HG02840 (cell line): ENCODE data around the gene AKR1B1.
A peak's percentile ranks its signal among the peaks of the same experiment; 100 is the strongest.

Experiments
- ATAC-seq: cut with Tn5 transposase; IDR thresholded peaks from one replicate; pipeline ENCODE4 v1.9.1; 2021; ENCODE audit warnings: mild to moderate bottlenecking, moderate library complexity, moderate number of reproducible peaks; ENCODE audit not compliant: unreplicated experiment, low FRiP score

Gene AKR1B1

DNA sequence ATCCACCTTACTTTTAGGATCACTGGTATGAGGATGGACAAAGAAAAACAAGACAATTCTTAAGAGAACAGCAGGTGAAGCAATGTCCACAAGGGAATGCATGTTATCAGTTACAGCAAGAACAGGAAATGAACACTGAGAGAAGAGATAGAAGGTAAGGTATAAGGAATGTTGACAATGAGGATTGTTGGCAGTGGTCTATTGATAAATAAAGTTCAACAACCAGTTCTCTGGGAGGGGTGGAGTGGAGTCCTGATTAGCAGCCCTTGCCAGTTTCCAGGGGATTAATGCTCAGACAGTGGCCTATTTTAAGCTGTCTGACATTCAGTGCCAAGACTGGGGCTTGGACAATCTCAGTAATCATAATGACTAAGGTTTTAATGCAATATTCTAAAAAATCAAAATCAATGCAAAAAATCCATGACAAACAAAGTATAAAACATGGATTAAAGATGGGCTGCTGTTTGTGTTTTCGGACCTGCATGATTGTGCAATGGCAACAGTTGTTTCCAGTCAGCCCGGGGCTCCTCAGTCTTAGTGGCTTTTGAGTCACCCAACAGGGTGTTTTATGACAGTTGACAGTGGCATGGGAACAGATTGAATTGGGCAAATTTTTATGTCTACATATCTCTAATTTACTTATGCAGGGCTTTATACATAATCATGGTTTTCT is 13.8 kb upstream of the AKR1B1 start:
- no peak for ATAC-seq

DNA sequence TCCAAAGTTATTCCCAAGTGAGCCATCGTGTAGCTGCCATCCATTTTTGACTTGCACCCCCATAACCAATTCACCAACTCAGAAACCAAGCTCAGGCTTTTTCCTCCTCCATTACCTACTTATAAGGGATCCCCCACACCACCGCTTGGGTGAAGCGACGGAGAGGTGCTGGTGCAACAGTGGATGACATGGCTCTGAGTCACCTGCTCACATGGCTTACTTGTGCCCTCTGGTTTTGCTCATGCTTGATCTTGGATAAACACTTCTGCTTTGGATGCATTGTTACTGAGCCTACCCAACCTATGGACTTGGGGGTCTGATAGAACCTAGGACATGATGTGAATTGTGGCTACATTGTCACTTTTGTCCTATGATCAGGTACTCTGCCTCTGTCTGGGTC is 12.0 kb upstream of the AKR1B1 start:
- ATAC-seq = no peak

DNA sequence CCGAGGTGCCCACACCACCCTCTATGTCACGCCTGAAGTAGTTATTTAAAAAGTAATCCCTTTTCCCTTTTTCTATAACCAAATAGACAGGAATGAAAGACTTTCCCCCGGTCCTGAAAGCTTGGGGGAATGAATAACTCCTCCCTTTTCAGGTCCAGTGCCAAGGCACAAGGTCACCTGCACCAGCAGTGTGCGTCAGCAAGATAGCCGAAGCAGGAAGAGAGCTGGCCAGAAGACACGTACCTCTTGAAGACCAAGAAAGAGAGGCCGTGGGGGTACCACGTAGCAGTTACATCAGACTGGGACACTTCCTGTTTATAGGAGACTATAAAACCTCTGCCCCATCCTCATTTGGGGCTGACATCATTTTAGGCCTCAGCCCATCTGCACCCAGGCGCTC is 10.7 kb upstream of the AKR1B1 start:
- ATAC-seq = no peak

DNA sequence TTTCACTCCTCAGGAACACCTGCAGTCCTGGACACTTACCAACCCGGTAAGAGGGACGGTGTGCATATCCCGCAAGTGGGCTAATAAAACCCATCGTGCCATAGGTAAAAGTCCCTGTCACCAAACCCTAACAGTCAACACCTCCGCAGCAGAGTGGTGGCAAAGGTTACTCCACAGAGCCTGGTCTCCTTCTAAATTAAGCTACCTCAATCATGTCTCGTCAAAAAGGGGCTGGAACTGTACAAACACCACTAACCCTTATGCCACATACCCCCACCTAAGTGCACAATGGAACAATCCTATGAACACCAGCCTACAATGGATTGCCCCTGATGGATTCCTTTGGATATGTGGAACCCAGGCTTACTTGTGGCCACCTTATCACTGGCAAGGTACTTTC is 9.6 kb upstream of the AKR1B1 start:
- ATAC-seq = no peak

DNA sequence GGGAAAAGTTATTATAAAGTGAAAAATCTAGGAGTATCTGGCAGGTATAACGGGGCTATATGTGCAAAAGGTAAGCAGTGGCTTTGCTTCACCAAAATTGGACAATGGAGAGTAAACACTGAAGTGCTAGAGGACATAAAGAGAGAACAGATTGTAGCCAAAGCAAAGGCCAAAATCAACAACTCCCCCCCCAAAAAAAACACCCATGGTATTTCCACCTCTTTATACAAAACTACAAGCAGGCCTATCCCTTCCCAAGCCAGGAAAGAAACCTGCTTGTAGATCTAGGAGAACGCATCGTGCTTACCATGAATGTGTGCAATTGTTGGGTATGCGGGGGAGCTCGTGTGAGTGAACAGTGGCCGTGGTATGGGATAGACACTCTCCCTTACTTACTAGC is 9.2 kb upstream of the AKR1B1 start:
- no peak for ATAC-seq

DNA sequence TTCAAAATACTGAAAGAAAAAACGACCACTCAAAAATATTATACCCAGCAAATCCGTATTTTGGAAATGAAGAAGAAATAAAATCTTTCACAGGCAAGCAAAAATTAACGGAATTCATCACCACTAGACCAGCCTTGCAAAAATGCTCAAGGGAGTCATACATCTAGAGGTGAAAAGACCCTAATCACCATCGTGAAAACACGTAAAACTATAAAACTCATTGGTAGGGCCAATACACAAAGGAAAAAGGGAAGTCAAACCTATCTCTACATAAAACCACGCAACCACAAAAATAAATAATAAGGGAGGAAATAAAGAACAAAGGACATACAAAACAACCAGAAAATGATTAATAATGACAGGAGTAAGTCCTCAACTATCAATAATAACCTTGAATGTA is 6.6 kb upstream of the AKR1B1 start:
- no peak for ATAC-seq

DNA sequence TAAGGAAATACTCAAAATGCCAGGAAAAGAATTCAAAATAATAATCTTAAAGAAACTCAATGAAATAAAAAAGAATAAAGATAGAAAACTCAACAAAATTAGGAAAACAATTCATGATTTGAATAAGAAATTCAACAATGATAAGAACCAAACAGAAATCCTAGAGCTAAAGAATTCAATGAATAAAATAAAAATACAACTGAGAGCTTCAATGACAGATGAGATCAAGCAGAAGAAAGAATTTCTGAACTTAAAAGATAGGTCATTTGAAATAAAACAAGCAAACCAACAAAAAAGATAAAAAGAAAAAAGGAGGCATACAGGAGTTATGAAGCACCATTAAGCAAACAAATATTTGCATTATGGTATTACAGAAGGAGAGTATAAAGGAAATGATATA is 5.6 kb upstream of the AKR1B1 start:
- ATAC-seq = no peak

DNA sequence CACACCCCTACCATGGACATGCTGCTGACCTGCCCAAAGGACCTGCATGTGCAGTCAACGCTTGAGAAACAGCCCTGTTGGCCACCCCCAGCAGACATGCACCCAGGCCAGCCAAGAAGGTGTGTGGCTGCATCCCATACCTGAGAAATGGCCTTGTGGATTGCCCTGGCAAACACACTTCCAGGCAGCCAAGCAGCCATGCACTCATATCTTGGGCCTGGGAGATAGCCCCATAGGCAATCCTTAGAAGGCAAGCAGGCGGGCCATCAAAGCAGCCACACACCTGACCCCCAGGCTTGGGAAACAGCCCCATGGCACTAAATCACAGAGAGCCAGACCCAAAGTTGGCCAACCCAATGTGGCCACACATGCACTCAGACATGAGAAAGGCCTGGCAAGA is 4.9 kb upstream of the AKR1B1 start:
- ATAC-seq = no peak

DNA sequence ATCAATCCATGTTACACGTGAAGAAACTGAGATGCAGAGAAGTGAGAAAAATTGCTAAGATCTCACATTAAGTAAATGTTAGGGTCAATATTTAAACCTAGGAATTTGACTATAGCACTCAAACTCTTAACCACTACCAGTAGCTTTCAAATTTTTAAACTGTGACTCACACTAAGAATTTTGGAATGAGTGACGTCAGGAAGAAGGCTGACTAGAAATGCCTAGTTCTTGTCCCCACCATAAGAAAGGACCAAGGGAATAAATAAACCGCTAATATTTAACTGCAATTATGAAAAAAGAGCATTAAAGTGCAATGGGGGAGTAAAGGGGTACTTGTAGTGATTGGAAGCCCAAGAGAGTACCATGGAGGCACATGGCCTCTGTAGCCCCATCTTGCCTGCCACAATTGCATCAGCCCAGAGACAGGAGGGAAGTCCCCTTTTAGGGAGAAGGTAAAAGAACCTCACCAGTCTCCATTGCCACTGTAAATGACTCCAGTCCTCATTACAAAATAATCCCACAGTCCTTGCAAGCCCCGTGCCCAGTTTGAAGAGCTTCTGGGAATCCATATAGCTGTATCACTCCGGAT is 3.5 kb upstream of the AKR1B1 start:
- ATAC-seq = no peak

DNA sequence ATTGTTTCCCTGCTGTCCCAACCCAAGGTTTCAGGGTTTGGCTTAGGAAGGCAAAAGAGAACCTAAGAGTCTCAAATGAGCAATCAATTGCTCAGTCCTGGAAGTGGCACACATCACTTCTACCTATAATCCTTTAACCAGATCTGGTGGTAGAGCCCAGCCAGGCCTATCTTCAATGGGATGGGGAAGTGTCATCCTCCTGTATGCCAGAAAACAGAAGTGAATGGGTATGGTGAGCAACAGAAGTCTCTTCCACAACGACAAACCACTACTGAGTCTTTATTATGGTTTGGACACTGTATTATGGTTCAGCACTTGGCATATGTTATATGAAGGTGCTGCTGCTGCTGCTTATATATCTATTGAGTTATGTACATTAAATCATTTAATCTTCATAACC is 3.0 kb upstream of the AKR1B1 start:
- ATAC-seq = no peak

DNA sequence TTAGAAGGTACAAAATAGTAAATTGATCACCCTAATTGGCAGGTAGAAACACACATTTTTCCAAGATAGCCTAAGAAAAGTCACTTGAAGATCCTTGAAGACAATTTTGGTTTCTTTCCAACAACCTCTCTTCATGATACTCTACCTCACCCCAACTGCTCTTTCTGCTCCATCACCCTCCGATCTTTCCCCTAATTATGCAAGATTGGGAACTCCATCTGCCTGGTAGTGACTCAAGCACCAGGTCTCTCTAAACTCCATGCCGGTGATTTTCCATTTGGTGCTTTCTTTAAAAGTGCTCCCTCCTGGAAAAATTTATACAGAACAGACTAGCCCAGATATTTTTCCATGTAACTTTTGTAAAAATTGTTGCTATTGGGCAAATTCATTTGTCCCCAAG is 1.1 kb upstream of the AKR1B1 start:
- ATAC-seq = no peak

DNA sequence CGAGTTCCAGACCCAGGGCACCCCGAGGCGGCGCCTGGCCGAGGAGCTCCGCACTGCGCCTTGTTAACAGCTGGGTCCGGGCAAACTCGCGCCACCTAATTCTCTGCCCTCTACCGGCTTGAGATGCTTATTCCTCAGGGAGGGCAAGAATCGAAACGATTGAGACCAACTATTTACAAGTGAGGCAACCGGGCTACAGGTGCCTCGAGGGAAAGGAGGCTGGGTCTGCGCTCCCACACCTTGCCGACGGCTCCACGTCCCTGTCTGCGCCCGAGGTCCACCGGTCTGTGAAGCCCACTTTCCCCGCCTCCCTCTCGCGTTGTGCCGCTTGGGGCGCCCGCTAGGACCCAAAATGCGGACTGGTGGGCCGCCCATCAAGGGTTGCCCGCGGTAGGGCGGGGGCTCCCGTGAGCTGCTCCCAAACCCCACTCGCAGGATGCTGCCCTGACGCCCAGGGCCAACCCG is 527 bp downstream of the AKR1B1 start:
- ATAC-seq = peak; percentile 37

DNA sequence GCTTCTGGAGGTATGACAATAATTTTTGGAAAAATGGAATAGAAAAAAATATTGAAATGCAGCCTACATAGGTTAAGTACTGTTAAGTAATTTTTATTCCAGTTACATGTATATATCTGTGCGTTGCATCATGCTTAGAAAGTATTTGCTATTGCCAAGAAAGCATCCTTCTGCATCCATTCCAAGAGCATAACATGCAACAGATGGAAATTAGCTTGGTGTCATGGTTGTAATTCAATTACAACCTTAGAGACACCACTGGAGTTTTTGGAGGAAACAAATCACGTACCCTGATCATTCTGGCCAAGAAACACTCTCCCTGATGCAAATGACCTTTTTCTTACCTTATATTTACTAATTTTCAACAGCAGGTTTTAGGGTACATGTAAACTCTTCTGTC is 1.7 kb downstream of the AKR1B1 start:
- no peak for ATAC-seq

DNA sequence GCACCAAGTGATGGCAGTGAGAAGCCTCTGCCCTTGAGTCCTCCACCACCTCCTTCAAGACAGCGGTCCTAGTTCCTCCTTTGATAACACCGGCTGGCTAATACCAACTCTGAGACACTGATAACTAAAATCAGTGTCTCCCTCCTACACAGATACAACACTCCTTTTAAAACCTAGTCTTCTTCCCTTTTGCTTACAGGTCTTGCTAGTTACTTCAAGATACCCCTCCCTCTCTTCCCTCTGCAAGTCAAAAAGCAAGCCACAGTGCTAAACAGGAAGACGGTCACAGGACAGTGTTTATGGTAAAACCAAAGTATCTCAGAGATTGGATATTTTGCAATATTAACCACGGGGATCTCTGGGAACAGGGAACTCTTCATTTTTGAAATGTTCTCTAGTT is 4.6 kb downstream of the AKR1B1 start:
- ATAC-seq = no peak

DNA sequence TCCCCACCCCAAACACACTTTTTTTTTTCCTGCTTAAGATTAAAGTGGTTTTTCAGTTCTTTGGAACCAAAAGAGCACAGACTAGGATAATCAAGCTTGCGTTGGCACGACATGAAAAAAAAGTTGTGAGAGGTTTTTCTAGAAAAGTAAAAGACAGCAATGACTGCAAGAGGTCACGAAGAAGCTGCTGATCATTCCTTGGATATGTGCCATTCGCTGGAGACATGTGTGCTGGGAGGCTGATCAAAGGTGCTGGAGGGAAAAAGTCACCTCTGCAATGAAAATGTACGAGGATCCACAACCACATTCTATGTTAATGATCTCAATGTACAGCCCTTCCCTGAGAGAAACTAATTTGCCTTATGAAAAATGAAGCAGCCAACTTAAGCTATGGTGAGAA is 5.4 kb downstream of the AKR1B1 start:
- no peak for ATAC-seq

DNA sequence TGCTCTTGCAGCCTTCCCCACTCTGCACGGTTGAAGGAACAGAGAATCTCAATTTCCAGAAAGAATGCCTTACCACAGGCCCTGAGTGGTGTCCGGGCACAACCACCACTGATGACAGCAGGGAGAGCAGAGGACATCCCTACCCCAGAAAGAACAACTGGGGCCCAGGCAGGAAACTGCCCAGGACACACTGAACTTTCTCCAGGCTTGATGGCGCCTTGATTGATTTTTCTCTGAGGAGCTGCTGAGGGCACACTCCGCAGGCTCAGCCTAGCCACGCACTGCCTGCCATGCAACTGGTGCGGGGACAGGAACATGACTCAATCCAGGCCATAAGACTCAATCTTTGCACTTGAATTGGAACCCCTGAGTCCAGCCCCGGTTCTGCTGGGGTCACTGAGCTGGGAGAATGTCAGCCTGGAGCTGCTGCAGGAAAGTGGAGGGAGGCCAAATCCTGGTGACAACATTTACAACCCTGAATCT is 5.9 kb downstream of the AKR1B1 start:
- ATAC-seq = no peak

DNA sequence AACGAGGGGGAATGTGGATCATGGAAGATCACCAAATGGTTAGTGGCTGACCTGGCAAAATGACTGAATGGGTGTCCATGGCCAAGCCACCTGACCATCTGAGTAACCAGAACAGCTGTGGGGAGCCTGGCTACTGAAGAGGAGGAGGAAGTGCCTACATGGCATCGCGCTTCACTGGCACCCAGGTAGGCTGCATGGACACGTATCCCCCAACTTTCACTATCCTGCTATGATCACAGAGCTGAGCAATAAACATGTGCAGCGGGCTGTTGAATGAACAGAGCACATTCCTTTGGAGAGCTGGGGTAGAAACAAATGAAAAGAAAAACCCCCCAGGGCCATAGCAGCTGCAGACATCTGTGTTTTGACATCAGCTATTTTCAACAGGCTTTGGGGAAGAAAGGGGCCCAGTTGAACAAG is 6.5 kb downstream of the AKR1B1 start:
- ATAC-seq = no peak

DNA sequence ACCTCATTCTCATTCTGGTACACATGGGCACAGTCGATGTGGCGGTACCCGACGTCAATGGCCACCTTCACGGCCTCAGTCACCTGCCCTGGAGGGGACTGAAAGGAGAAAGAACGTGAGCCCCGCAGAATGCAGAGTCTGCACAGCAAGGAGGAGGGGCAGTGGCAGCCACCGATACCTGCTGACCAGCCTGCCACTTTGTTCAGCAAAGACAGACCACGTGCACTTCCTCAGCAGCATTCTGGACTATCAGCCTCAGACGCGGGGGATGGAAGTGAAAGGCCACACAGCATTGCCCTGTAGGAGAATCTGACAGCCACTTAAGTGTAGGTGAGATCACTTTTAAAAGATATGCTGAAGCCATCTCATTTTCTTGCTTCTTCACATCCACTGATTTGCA is 7.2 kb downstream of the AKR1B1 start:
- ATAC-seq = no peak

DNA sequence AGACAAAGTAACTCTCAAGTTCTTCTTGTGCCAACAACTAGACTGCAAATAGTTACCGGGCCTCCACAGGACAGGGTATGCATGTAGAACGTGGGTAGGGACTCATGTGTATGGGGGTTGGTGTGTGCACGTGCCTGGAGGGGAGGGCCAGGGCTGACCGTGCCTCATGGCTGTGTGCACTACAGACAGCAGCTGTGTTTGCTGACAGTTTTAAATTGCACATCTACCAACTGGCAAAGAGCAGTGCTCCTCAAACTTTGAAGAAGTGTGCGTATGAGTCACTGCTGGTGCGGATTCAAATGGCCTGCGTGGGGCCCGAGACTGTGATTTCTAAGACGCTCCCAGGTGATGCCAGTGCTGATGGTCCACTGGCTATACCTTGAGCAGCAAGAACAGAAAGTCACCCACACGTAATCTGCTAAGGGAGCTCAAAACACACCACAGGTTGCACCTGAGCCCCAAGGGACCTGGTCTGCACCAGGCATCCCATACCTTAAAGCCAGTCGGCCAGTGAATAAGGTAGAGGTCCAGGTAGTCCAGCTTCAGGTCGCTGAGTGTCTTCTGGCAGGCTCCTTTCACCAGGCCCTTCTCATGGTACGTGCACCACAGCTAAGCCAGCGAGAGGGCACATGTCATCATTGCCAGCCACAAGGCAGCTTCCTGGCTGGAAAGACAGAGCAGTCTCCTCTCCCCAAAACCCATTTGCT is 8.5 kb downstream of the AKR1B1 start:
- ATAC-seq = no peak

DNA sequence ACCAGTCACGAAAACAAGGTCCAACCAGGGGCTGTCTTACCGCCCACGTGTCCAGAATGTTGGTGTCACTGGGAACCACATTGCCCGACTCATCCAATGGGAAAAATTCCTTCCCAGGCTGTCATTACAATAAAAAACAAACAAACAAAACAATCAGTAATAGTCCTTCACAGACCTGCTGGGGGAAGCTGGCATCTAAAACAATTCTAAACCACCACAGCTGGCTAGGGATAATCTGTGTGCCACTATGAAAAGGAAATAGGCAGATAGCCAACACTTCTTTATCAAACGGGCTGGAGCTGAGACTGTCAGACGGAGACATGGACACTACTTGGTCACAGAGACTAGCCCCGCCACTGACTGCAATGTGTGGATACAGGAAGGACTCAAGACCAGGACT is 9.2 kb downstream of the AKR1B1 start:
- no peak for ATAC-seq

DNA sequence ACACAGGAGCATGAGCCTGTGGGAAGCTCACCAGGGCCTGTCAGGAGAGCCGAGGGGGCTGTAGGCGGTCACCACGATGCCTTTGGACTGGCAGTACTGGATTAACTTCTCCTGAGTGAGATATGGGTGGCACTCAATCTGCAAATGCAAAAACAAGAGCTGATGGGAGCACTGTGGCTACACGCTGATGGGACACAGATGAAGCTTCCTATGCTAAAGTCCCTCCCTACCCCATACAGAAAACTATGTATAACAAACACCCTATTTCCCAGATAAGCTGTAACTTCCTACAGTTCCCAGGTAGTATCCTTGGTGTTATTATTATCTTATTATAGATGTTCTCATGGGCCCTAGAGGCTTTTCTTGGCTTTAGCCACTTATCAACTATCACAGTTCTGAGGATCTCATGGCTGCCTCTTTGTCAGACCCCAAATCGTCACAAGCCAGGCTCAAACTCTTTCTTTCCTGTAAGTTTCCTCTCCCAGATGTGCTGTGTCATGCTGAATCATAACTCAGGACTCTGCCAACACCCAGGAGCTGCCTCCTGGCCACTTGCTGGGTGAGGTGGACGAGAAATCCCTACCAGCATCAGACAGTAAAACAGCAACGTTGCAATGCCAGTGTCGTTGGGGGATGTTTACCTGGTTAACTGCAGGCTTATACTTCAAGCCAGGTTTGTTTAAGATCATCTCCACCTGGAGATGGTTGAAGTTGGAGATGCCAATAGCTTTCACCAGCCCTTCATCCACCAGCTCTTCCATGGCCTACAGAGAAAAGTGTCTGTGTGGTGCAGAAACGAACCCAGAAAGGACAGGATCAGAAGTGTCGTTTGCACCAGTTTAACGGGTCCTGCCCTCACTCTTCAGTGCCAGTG is 10.3 kb downstream of the AKR1B1 start:
- no peak for ATAC-seq
